ENCODE results near the gene PEX6. TPM values are rescaled to one million over a fixed set of nuclear protein-coding genes. Genes with fewer than 3 reads are reported as not detected.
A peak's percentile ranks its signal among the peaks of the same experiment; 100 is the strongest.

The PEX6 gene
- total and polyA plus RNA-seq, 2 of the 13 experiments (the other 11 are each of a cell fraction or from before 2014, with no cell fraction given), result 5.1 to 6.7 TPM

DNA sequence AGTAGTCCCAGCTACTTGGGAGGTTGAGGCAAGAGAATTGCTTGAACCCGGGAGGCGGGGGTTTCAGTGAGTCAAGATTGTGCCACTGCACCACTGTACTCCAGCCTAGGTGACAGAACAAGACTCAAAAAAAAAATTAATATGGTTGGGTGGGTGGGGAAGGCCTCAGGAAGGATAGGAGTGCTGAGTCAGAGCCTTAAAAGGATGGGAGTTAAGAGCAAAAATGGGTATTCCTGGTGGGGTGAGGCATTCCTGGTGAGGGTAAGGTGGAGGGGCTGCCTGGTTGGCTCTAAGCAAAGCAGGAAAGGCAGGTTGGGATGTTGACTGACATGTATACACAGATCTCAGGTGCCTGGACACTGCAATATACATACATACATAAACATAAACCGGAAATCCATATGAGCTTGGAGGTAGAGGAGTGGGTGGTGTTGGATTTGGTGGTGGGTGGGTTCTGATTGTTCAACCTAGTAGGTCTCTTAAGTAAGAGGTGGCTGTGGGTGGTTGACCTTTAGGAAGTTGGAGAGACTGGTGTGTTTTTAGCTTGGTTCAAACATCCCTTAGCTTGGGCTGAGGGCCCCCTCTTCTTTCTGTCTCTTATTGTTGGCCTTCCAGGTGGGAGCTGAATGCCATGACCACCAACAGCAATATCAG is 41.2 kb upstream of the PEX6 start:
- Histone ChIP-seq H3K27me3 (ENCODE audit: control insufficient read depth in 1 of 2, insufficient read depth in 2 of 2, low read length in 2 of 2) (peaks cover 0 to 3% of the 10 kb centered on the region in 2 experiments; a peak in 1 of 5 replicates), H3K9ac (ENCODE audit: insufficient read depth, low read depth, low read length) (0 out of 2 replicates have a peak overlapping the region, but pooled peaks have one; percentile 90), H3K27ac (ENCODE audit: extremely low read length, insufficient read depth, low read length) (peak overlapping the region; percentile 75), H4K20me1 (ENCODE audit: insufficient read depth, low read length) (no peaks in the 10 kb centered on the region), H3K9me3 (ENCODE audit: low read length) (no peaks in the 10 kb centered on the region), H2AFZ (ENCODE audit: low read length) (no peak overlapping the region), H3K4me3 (replicated peaks in 1 of 3; ENCODE audit: insufficient read depth in 1 of 3, low read depth in 2 of 3, low read length in 3 of 3) (no peak overlapping the region), H3K4me2 (ENCODE audit: low read depth, low read length) (peak overlapping the region; percentile 95), H3K79me2 (ENCODE audit: insufficient read depth, low read length) (peaks cover 33% of the 10 kb centered on the region), H3K36me3 (replicated peaks in 1 of 2; ENCODE audit: control insufficient read depth in 1 of 2, insufficient read depth in 2 of 2, low read length in 2 of 2) (peaks cover 20 to 45% of the 10 kb centered on the region in 2 experiments), H3K4me1 (ENCODE audit: insufficient read depth, low read length) (peaks cover 43% of the 10 kb centered on the region)
- ChIA-PET CTCF (ENCODE audit: low intra/inter-chr PET ratio, low total read pairs) (no interaction called here), POLR2A (interaction anchor here (1.3 to 4.2 kb wide), 13 partner anchors 14 to 274 kb away, joined by 3 to 43 read pairs (median 7); partner anchors contain the start of genes CNPY3, CUL7, CUL9 and KLC4)
- TF ChIP-seq CCAR2 (optimal IDR thresholded peaks at IDR 0.05; ENCODE audit: low read depth, low read length) (no peak), MTA3 (CRISPR knock-in tag; IDR thresholded peaks at IDR 0.05) (no peak), RBFOX2 (IDR thresholded peaks at IDR 0.05; ENCODE audit: low read depth, low read length) (0 out of 2 replicates have a peak, but pooled peaks have one; percentile 25), RAD51 (IDR thresholded peaks at IDR 0.05; ENCODE audit: borderline replicate concordance) (no peak)
- FAIRE-seq (no peak), DNase-seq (ENCODE audit: low spot score) (no peak), ATAC-seq (no peak)
- no TSS peak for BruUV-seq (replicated peaks)
- 95% methylated on average over 3 of the region's 3 CpGs for WGBS (ENCODE audit: low lambda C conversion rate)
- in situ Hi-C loops (cut with HindIII; ENCODE audit: extremely low pct_ligation_motif_present, low pct_unique_long_range_greater_than_20kb) (no loop called here), intact Hi-C loops (cut with micrococcal nuclease; ENCODE audit: unreplicated experiment) (no loop called here)

- peaks cover 34% of the 10 kb centered on the region for H3K79me2 ChIP-seq (ENCODE audit: insufficient read depth, low read length)
- CTCF ChIA-PET (ENCODE audit: low intra/inter-chr PET ratio, low total read pairs), result no interaction called here
- DNase-seq (ENCODE audit: low spot score) (no peak), FAIRE-seq (no peak), ATAC-seq (no peak)
- peaks cover 16 to 35% of the 10 kb centered on the region in 2 experiments for H3K36me3 ChIP-seq (replicated peaks in 1 of 2; ENCODE audit: control insufficient read depth in 1 of 2, insufficient read depth in 2 of 2, low read length in 2 of 2)
- H3K4me1 ChIP-seq (ENCODE audit: insufficient read depth, low read length), result peaks cover 47% of the 10 kb centered on the region
- H4K20me1 ChIP-seq (ENCODE audit: insufficient read depth, low read length), result no peaks in the 10 kb centered on the region
- in situ Hi-C loops (cut with HindIII; ENCODE audit: extremely low pct_ligation_motif_present, low pct_unique_long_range_greater_than_20kb) (no loop called here), intact Hi-C loops (cut with micrococcal nuclease; ENCODE audit: unreplicated experiment) (no loop called here)
- H3K4me2 ChIP-seq (ENCODE audit: low read depth, low read length), result no peak overlapping the region
- H3K4me3 ChIP-seq (replicated peaks in 1 of 3; ENCODE audit: insufficient read depth in 1 of 3, low read depth in 2 of 3, low read length in 3 of 3), result no peak overlapping the region
- H3K9me3 ChIP-seq (ENCODE audit: low read length), result no peaks in the 10 kb centered on the region
- H2AFZ ChIP-seq (ENCODE audit: low read length), result no peak overlapping the region
- BruUV-seq (replicated peaks), result no TSS peak
- 97% methylated on average over 2 of the region's 2 CpGs for WGBS (ENCODE audit: low lambda C conversion rate)
- peaks cover 0 to 3% of the 10 kb centered on the region in 2 experiments; a peak in 1 of 5 replicates for H3K27me3 ChIP-seq (ENCODE audit: control insufficient read depth in 1 of 2, insufficient read depth in 2 of 2, low read length in 2 of 2)
- H3K9ac ChIP-seq (ENCODE audit: insufficient read depth, low read depth, low read length), result no peak overlapping the region
- TF ChIP-seq, protein P1, sequence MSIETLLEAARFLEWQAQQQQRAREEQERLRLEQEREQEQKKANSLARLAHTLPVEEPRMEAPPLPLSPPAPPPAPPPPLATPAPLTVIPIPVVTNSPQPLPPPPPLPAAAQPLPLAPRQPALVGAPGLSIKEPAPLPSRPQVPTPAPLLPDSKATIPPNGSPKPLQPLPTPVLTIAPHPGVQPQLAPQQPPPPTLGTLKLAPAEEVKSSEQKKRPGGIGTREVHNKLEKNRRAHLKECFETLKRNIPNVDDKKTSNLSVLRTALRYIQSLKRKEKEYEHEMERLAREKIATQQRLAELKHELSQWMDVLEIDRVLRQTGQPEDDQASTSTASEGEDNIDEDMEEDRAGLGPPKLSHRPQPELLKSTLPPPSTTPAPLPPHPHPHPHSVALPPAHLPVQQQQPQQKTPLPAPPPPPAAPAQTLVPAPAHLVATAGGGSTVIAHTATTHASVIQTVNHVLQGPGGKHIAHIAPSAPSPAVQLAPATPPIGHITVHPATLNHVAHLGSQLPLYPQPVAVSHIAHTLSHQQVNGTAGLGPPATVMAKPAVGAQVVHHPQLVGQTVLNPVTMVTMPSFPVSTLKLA (IDR thresholded peaks at IDR 0.05), result no peak
- no peak for TF ChIP-seq PCBP2 (optimal IDR thresholded peaks at IDR 0.05; ENCODE audit: low read depth, low read length, poor library complexity, severe bottlenecking)
- no peak for TF ChIP-seq YEATS2 (CRISPR knock-in tag; IDR thresholded peaks at IDR 0.05; ENCODE audit: borderline replicate concordance)
- no peak for TF ChIP-seq ZNF674 (CRISPR knock-in tag; IDR thresholded peaks at IDR 0.05; ENCODE audit: low read depth)
- no peak for TF ChIP-seq ZNF652 (CRISPR knock-in tag; IDR thresholded peaks at IDR 0.05; ENCODE audit: borderline replicate concordance, low read depth)
- no peak for TF ChIP-seq ZNF556 (CRISPR knock-in tag; IDR thresholded peaks at IDR 0.05; ENCODE audit: borderline replicate concordance)
- POLR2A ChIA-PET, result interaction anchor here (3.6 to 4.2 kb wide), 3 partner anchors 15 to 41 kb away, joined by 33 to 43 read pairs (median 41); partner anchors contain the start of genes KLC4, MRPL2 and PPP2R5D
- no peak overlapping the region for H3K27ac ChIP-seq (ENCODE audit: extremely low read length, insufficient read depth, low read length)
Observed at GRCh38 chr6:43019152-43019551, 40.2 kb upstream of the PEX6 start.

Measured in HepG2 (cell line).